AG09309 (cell line): ENCODE data around the gene PRR5L.

Source experiments
- DNase-seq: peaks from one replicate; pipeline ENCODE4 v3.0.0-alpha.2; 2010; ENCODE audit warnings: low read depth
- H3K4me3 ChIP-seq: 2 replicates; pipeline ENCODE4 v1.5.1; 2011; ENCODE audit warnings: mild to moderate bottlenecking, low read depth, low read length, moderate library complexity; ENCODE audit not compliant: control insufficient read depth
- TF ChIP-seq, protein P1 (sequence below): IDR thresholded peaks from 2 replicates; pipeline ENCODE4 v1.5.1; 2011; ENCODE audit warnings: mild to moderate bottlenecking, low read depth, low read length, inconsistent platforms; ENCODE audit not compliant: insufficient read depth, control insufficient read depth; ENCODE audit errors: missing control alignments

Gene PRR5L

GRCh38 chr11:36465449-36466163, 169.5 kb downstream of the PRR5L start:
- H3K4me3 ChIP-seq = no peak overlapping the region
- DNase-seq = no peak
- TF ChIP-seq, protein P1, sequence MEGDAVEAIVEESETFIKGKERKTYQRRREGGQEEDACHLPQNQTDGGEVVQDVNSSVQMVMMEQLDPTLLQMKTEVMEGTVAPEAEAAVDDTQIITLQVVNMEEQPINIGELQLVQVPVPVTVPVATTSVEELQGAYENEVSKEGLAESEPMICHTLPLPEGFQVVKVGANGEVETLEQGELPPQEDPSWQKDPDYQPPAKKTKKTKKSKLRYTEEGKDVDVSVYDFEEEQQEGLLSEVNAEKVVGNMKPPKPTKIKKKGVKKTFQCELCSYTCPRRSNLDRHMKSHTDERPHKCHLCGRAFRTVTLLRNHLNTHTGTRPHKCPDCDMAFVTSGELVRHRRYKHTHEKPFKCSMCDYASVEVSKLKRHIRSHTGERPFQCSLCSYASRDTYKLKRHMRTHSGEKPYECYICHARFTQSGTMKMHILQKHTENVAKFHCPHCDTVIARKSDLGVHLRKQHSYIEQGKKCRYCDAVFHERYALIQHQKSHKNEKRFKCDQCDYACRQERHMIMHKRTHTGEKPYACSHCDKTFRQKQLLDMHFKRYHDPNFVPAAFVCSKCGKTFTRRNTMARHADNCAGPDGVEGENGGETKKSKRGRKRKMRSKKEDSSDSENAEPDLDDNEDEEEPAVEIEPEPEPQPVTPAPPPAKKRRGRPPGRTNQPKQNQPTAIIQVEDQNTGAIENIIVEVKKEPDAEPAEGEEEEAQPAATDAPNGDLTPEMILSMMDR = no peak

DNA sequence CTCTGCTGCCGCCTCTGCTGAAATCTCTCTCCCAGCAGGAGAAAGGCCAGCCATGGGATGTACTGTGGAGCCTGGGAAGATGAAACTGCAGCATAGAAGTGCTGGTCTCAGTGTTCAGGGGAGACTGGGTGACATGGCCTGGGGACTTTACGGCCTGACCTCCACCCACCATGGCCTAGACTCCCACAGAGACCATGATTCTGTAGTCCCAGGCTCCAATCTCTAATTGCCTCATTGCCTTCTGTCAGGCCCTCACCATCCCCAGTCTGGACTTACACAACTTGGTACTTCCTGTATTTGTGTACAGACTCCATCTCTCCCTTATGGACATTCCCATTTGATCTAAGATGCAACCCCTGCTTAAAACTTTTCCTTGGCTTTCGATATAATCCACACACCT, 170.9 kb downstream of the PRR5L start:
- TF ChIP-seq, protein P1 = no peak
- no peak overlapping the region for H3K4me3 ChIP-seq
- no peak for DNase-seq

GRCh38 chr11:36467916-36468315, 171.8 kb downstream of the PRR5L start:
- TF ChIP-seq, protein P1 = no peak
- no peak overlapping the region for H3K4me3 ChIP-seq
- no peak for DNase-seq

DNA sequence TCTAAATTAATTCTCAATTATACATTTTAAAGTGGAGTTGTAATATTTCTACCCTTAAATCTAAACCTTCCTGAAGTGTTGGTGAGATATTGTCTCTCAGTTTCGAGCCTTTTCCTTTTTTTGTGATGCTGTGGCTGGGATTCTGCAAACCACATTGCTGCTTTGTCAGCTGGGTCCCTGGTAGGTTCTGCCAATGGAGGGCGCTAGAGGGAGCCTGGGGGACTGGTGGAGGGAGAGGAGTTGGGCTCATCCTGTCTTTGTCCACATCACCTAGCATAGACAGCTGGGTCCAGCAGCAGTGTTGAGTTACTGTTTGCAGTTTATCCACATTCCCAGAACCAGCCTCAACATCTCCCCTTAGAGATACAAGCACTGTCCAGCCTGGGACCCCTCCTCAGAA, 173.0 kb downstream of the PRR5L start:
- TF ChIP-seq, protein P1 = peak; percentile 53
- DNase-seq = no peak

GRCh38 chr11:36469881-36470802, 174.1 kb downstream of the PRR5L start:
- TF ChIP-seq, protein P1 = no peak
- no peak overlapping the region for H3K4me3 ChIP-seq
- DNase-seq = no peak

More for the DNA sequence above, 173.0 kb downstream of the PRR5L start:
- H3K4me3 ChIP-seq = no peak overlapping the region

GRCh38 chr11:36471577-36471976, 175.5 kb downstream of the PRR5L start:
- TF ChIP-seq, protein P1 = no peak
- no peak for DNase-seq
- no peak overlapping the region for H3K4me3 ChIP-seq
